IMR-90 (cell line): ENCODE measurements around the gene ANKRD33B. TPM values are rescaled to one million over a fixed set of nuclear protein-coding genes. Genes with fewer than 3 reads are reported as not detected.

ENCODE experiments used
- ATAC-seq: fragments of 200-7000 bp; cut with Tn5 transposase; 2 replicates; pipeline ENCODE4 v1.9.1; 2020; ENCODE audit warnings: low read depth, mild to moderate bottlenecking, moderate library complexity
- BruUV-seq: library from RNA; stranded (reverse); fragments of 400-500 nt; replicated peaks from 2 replicates; lab custom pipeline; 2021; lab: Mats Ljungman, UMichigan
- CTCF ChIA-PET: fragments of 300-600 bp; formaldehyde crosslinking; extraction: SDS; loops from one replicate; lab custom pipeline; 2021; ENCODE audit warnings: antibody characterized with exemption; lab: Yijun Ruan, JAX
- POLR2A ChIA-PET: fragments of 300-600 bp; sonication (Branson Sonifier 250); formaldehyde crosslinking; loops from one replicate; lab custom pipeline; 2022; ENCODE audit warnings: antibody characterized with exemption; ENCODE audit not compliant: unreplicated experiment; lab: Charles Lee
- DNase-seq: peaks from one replicate; pipeline ENCODE4 v3.0.0; 2013
- H2AFZ ChIP-seq: replicated peaks from 2 replicates; pipeline ENCODE3; 2013; ENCODE audit warnings: low read length, mild to moderate bottlenecking; ENCODE audit not compliant: poor library complexity
- H2AK5ac ChIP-seq: 2 replicates; pipeline ENCODE4 v1.6.1; 2013; ENCODE audit warnings: low read depth, low read length, inconsistent platforms
- H2AK9ac ChIP-seq: replicated peaks from 2 replicates; pipeline ENCODE3; 2013; ENCODE audit warnings: mild to moderate bottlenecking, low read depth, low read length, moderate library complexity; ENCODE audit not compliant: poor library complexity
- H2BK120ac ChIP-seq: 2 replicates; pipeline ENCODE4 v1.6.1; 2013; ENCODE audit warnings: low read depth, low read length, inconsistent platforms
- H2BK15ac ChIP-seq: 3 replicates; pipeline ENCODE4 v1.6.1; 2013; ENCODE audit warnings: low read depth, low read length, inconsistent platforms
- H2BK20ac ChIP-seq: 2 replicates; pipeline ENCODE4 v1.6.1; 2013; ENCODE audit warnings: low read depth, mild to moderate bottlenecking, inconsistent platforms, low read length, moderate library complexity
- H2BK5ac ChIP-seq: 2 replicates; pipeline ENCODE4 v1.6.1; 2013; ENCODE audit warnings: mild to moderate bottlenecking, low read depth, low read length, inconsistent platforms; ENCODE audit not compliant: poor library complexity, severe bottlenecking
- H3K14ac ChIP-seq: replicated peaks from 2 replicates; pipeline ENCODE4 v1.6.1; 2013; ENCODE audit warnings: low read depth, low read length, inconsistent platforms
- H3K18ac ChIP-seq: 2 replicates; pipeline ENCODE4 v1.6.1; 2013; ENCODE audit warnings: low read depth, low read length, control low read depth
- H3K23ac ChIP-seq: 2 replicates; pipeline ENCODE4 v1.6.1; 2013; ENCODE audit warnings: low read depth, low read length, inconsistent platforms
- H3K27ac ChIP-seq: 2 replicates; pipeline ENCODE4 v1.5.1; 2013; ENCODE audit warnings: mild to moderate bottlenecking, control low read depth, low read length; ENCODE audit not compliant: insufficient read depth
- H3K27me3 ChIP-seq: 2 replicates; pipeline ENCODE4 v1.6.1; 2013; ENCODE audit warnings: low read length; ENCODE audit not compliant: control insufficient read depth, insufficient read depth
- H3K36me3 ChIP-seq: 2 replicates; pipeline ENCODE4 v1.6.1; 2013; ENCODE audit warnings: low read length, mixed read lengths; ENCODE audit not compliant: control insufficient read depth, insufficient read depth
- H3K4ac ChIP-seq: 2 replicates; pipeline ENCODE4 v1.6.1; 2013; ENCODE audit warnings: low read depth, low read length, inconsistent platforms
- H3K4me1 ChIP-seq: 2 replicates; pipeline ENCODE4 v1.6.1; 2013; ENCODE audit warnings: low read length, mixed read lengths; ENCODE audit not compliant: control insufficient read depth, insufficient read depth
- H3K4me2 ChIP-seq: 2 replicates; pipeline ENCODE4 v1.6.1; 2013; ENCODE audit warnings: low read depth, mild to moderate bottlenecking, control low read depth, low read length, moderate library complexity
- H3K4me3 ChIP-seq: 2 replicates; pipeline ENCODE4 v1.5.1; 2013; ENCODE audit warnings: low read depth, mild to moderate bottlenecking, control low read depth, low read length, moderate library complexity; ENCODE audit not compliant: insufficient read depth
- H3K56ac ChIP-seq: 2 replicates; pipeline ENCODE4 v1.6.1; 2013; ENCODE audit warnings: low read length, inconsistent platforms; ENCODE audit not compliant: insufficient read depth; ENCODE audit errors: extremely low read depth
- H3K79me1 ChIP-seq, 2 experiments: 2 replicates each; pipeline ENCODE4 v1.6.1; 2013; ENCODE audit warnings: low read length in 2 of 2, inconsistent platforms in 1 of 2, low read depth in 1 of 2
- H3K9ac ChIP-seq: 2 replicates; pipeline ENCODE4 v1.6.1; 2013; ENCODE audit warnings: low read depth, low read length, control low read depth
- H3K9me1 ChIP-seq: 2 replicates; pipeline ENCODE4 v1.6.1; 2013; ENCODE audit warnings: low read length, inconsistent platforms; ENCODE audit not compliant: insufficient read depth
- H3K9me3 ChIP-seq: 2 replicates; pipeline ENCODE4 v1.6.1; 2013; ENCODE audit warnings: low read length; ENCODE audit not compliant: control insufficient read depth, insufficient read depth
- H4K20me1 ChIP-seq: 2 replicates; pipeline ENCODE4 v1.6.1; 2013; ENCODE audit warnings: low read length, inconsistent platforms; ENCODE audit not compliant: insufficient read depth
- H4K5ac ChIP-seq: 2 replicates; pipeline ENCODE4 v1.6.1; 2013; ENCODE audit warnings: mild to moderate bottlenecking, low read depth, low read length, control low read depth
- H4K8ac ChIP-seq, 2 experiments: 2 replicates each; pipeline ENCODE4 v1.6.1; 2013; ENCODE audit warnings: low read depth in 2 of 2, low read length in 2 of 2, control low read depth in 1 of 2, inconsistent platforms in 1 of 2
- H4K91ac ChIP-seq: 2 replicates; pipeline ENCODE4 v1.6.1; 2013; ENCODE audit warnings: low read depth, low read length, inconsistent platforms; ENCODE audit not compliant: insufficient read depth
- BHLHE40 ChIP-seq: fragments of 150-350 bp; IDR thresholded peaks from 2 replicates; pipeline ENCODE4 v1.6.1; 2016; ENCODE audit warnings: mild to moderate bottlenecking, low read depth, low read length
- CEBPB ChIP-seq: IDR thresholded peaks from 2 replicates; pipeline ENCODE4 v1.6.1; 2012; ENCODE audit warnings: low read depth, low read length, improper control_type of control experiment
- CHD1 ChIP-seq: IDR thresholded peaks from 2 replicates; pipeline ENCODE4 v1.6.1; 2012; ENCODE audit warnings: low read depth, low read length, improper control_type of control experiment
- FOS ChIP-seq: fragments of 150-350 bp; IDR thresholded peaks from 2 replicates; pipeline ENCODE4 v1.6.1; 2016; ENCODE audit warnings: low read depth, low read length
- MAFK ChIP-seq: IDR thresholded peaks from 2 replicates; pipeline ENCODE4 v1.6.1; 2012; ENCODE audit warnings: low read depth, low read length, improper control_type of control experiment
- MAZ ChIP-seq: IDR thresholded peaks from 2 replicates; pipeline ENCODE4 v1.6.1; 2012; ENCODE audit warnings: low read depth, mild to moderate bottlenecking, low read length, improper control_type of control experiment, moderate library complexity, borderline replicate concordance
- MXI1 ChIP-seq: IDR thresholded peaks from 2 replicates; pipeline ENCODE4 v1.6.1; 2012; ENCODE audit warnings: low read depth, mild to moderate bottlenecking, low read length, moderate library complexity, borderline replicate concordance
- NFE2L2 ChIP-seq: fragments of 150-350 bp; IDR thresholded peaks from 2 replicates; pipeline ENCODE4 v1.6.1; 2016; ENCODE audit warnings: low read depth, mild to moderate bottlenecking, low read length
- POLR2A ChIP-seq: IDR thresholded peaks from 2 replicates; pipeline ENCODE4 v1.6.1; 2012; ENCODE audit warnings: mild to moderate bottlenecking, low read depth, low read length
- RAD21 ChIP-seq: IDR thresholded peaks from 2 replicates; pipeline ENCODE4 v1.6.1; 2012; ENCODE audit warnings: low read length, improper control_type of control experiment
- RCOR1 ChIP-seq: IDR thresholded peaks from 2 replicates; pipeline ENCODE4 v1.6.1; 2012; ENCODE audit warnings: mild to moderate bottlenecking, low read length, improper control_type of control experiment; ENCODE audit not compliant: insufficient replicate concordance
- RFX5 ChIP-seq: IDR thresholded peaks from 2 replicates; pipeline ENCODE4 v1.8.0; 2012; ENCODE audit warnings: low read depth, mild to moderate bottlenecking, low read length, moderate library complexity
- SMC3 ChIP-seq: fragments of 150-350 bp; IDR thresholded peaks from 2 replicates; pipeline ENCODE4 v1.6.1; 2016; ENCODE audit warnings: low read depth, mild to moderate bottlenecking, antibody characterized with exemption, low read length, moderate library complexity
- WGBS, 2 experiments: methylation state at CpG; one replicate each; pipeline versions ENCODE4 v1.1.5 to v1.1.7; 2013; ENCODE audit warnings: missing lambda C conversion rate in 2 of 2; ENCODE audit not compliant: insufficient read length in 1 of 2; ENCODE audit errors: extremely low coverage in 2 of 2; 5-methylcytosine and 5-hydroxymethylcytosine counted together
- dilution Hi-C: fragments of 300-500 bp; cut with HindIII; formaldehyde crosslinking; loops from one replicate; pipeline ENCODE4 v1.14.3; 2018; ENCODE audit warnings: low sequenced_read_pairs; ENCODE audit not compliant: unreplicated experiment
- in situ Hi-C: fragments of 300-500 bp; cut with MboI; formaldehyde crosslinking; loops from 3 replicates; pipeline ENCODE4 v1.14.3; 2019; ENCODE audit warnings: low sequenced_read_pairs, inconsistent platforms, mixed read lengths
- intact Hi-C: fragments of 100-400 bp; cut with micrococcal nuclease; formaldehyde crosslinking; loops from 2 replicates; pipeline ENCODE4 v1.10.0; 2022
- polyA plus RNA-seq, 3 experiments: library from polyadenylated mRNA; depleted of rRNA; stranded (reverse); fragments of >200 nt; gene quantifications; 2 replicates each; pipeline ENCODE4 v1.2.3, GENCODE V29; 2012; ENCODE audit warnings: low replicate concordance in 1 of 3
- total RNA-seq: library from RNA; depleted of rRNA; stranded (reverse); fragments of >200 nt; gene quantifications from 2 replicates; pipeline ENCODE4 v1.2.3, GENCODE V29; 2012
- TF ChIP-seq, protein P1 (sequence below): fragments of 150-350 bp; IDR thresholded peaks from 2 replicates; pipeline ENCODE4 v1.6.1; 2016; ENCODE audit warnings: low read depth, mild to moderate bottlenecking, low read length, moderate library complexity, borderline replicate concordance
- TF ChIP-seq, protein P2 (sequence below): conservative IDR thresholded peaks from 2 replicates; pipeline ENCODE4 v1.5.1; 2012; ENCODE audit warnings: mild to moderate bottlenecking, low read depth, low read length, improper control_type of control experiment
- TF ChIP-seq, protein P3 (sequence below): fragments of 150-350 bp; IDR thresholded peaks from 2 replicates; pipeline ENCODE4 v1.6.1; 2017; ENCODE audit warnings: mild to moderate bottlenecking, antibody characterized with exemption, low read length, low read depth

The ANKRD33B gene
- total and polyA plus RNA-seq, 2 of the 4 experiments (the other 2 are of a cell fraction): 2.5 to 3.3 TPM

DNA sequence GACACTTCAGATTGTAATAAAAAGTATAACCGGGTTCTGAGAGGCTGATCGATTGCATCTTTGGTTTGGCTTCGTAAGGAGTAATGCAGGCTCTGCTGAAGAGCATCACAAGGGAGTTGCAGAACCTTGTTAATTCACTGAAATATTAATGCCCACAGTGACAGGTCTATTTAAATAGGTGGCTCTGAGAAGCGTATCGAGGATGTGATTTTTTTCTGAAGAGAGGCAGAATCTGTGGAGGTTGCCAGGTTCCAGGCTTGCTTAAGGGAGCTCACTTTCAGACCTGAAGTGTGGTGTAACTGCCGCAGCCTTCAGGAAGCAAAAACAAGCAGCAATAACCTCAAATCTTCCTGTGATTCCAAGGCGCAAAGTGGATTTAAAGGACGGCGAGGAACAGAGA, 80.3 kb downstream of the ANKRD33B start:
- Histone ChIP-seq H3K36me3 (peaks cover 13% of the 10 kb centered on the region; the same call in 1 of the 2 replicates), H3K79me1 (peaks cover 8 to 35% of the 10 kb centered on the region in 2 experiments), H2BK120ac (no peak overlapping the region), H3K4me1 (no peaks in the 10 kb centered on the region; the same call in 1 of the 2 replicates), H2AFZ (no peak overlapping the region), H3K14ac (no peak overlapping the region), H3K9ac (no peak overlapping the region), H3K9me1 (peaks cover 3% of the 10 kb centered on the region; the same call in 1 of the 2 replicates), H2BK5ac (no peak overlapping the region), H2AK9ac (no peak overlapping the region), H4K5ac (no peak overlapping the region), H4K20me1 (peaks cover 27% of the 10 kb centered on the region; the same call in 1 of the 2 replicates), H2AK5ac (no peak overlapping the region), H4K8ac (no peak overlapping the region), H3K23ac (no peak overlapping the region), H2BK15ac (no peak overlapping the region), H3K9me3 (no peaks in the 10 kb centered on the region), H3K4ac (no peak overlapping the region), H3K18ac (no peak overlapping the region), H3K27me3 (no peaks in the 10 kb centered on the region), H3K4me3 (no peak overlapping the region), H2BK20ac (no peak overlapping the region), H3K4me2 (no peak overlapping the region), H3K27ac (no peak overlapping the region), H3K56ac (no peak overlapping the region), H4K91ac (no peak overlapping the region)
- CTCF ChIA-PET: interaction anchor here (0.6 to 1.0 kb wide), 2 partner anchors 192 to 442 kb away, joined by 3 read pairs; no protein-coding TSS in a partner anchor
- intact Hi-C loops (no loop called here), in situ Hi-C loops (no loop called here), dilution Hi-C loops (no loop called here)
- ATAC-seq: no peak
- no CpG with 5 or more reads among the region's 9 CpGs for WGBS, 2 experiments
- no TSS peak for BruUV-seq
- POLR2A ChIA-PET: interaction anchor here (0.6 kb wide), 1 partner anchor 670 kb away, joined by 5 read pairs; no protein-coding TSS in a partner anchor
- TF ChIP-seq CEBPB: no peak
- no peak for TF ChIP-seq RCOR1
- TF ChIP-seq RAD21: no peak
- TF ChIP-seq MAFK: no peak
- TF ChIP-seq FOS: no peak
- TF ChIP-seq, protein P1, sequence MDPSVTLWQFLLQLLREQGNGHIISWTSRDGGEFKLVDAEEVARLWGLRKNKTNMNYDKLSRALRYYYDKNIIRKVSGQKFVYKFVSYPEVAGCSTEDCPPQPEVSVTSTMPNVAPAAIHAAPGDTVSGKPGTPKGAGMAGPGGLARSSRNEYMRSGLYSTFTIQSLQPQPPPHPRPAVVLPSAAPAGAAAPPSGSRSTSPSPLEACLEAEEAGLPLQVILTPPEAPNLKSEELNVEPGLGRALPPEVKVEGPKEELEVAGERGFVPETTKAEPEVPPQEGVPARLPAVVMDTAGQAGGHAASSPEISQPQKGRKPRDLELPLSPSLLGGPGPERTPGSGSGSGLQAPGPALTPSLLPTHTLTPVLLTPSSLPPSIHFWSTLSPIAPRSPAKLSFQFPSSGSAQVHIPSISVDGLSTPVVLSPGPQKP: no peak
- no peak for TF ChIP-seq MAZ
- TF ChIP-seq, protein P2, sequence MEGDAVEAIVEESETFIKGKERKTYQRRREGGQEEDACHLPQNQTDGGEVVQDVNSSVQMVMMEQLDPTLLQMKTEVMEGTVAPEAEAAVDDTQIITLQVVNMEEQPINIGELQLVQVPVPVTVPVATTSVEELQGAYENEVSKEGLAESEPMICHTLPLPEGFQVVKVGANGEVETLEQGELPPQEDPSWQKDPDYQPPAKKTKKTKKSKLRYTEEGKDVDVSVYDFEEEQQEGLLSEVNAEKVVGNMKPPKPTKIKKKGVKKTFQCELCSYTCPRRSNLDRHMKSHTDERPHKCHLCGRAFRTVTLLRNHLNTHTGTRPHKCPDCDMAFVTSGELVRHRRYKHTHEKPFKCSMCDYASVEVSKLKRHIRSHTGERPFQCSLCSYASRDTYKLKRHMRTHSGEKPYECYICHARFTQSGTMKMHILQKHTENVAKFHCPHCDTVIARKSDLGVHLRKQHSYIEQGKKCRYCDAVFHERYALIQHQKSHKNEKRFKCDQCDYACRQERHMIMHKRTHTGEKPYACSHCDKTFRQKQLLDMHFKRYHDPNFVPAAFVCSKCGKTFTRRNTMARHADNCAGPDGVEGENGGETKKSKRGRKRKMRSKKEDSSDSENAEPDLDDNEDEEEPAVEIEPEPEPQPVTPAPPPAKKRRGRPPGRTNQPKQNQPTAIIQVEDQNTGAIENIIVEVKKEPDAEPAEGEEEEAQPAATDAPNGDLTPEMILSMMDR: no peak
- TF ChIP-seq CHD1: no peak
- TF ChIP-seq NFE2L2: no peak
- TF ChIP-seq BHLHE40: no peak
- no peak for TF ChIP-seq POLR2A
- TF ChIP-seq RFX5: no peak
- no peak for TF ChIP-seq MXI1
- no peak for TF ChIP-seq SMC3
- TF ChIP-seq, protein P3, sequence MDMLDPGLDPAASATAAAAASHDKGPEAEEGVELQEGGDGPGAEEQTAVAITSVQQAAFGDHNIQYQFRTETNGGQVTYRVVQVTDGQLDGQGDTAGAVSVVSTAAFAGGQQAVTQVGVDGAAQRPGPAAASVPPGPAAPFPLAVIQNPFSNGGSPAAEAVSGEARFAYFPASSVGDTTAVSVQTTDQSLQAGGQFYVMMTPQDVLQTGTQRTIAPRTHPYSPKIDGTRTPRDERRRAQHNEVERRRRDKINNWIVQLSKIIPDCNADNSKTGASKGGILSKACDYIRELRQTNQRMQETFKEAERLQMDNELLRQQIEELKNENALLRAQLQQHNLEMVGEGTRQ: no peak
- DNase-seq: no peak
